ENCODE data around the gene PANK1.

The PANK1 gene

DNA sequence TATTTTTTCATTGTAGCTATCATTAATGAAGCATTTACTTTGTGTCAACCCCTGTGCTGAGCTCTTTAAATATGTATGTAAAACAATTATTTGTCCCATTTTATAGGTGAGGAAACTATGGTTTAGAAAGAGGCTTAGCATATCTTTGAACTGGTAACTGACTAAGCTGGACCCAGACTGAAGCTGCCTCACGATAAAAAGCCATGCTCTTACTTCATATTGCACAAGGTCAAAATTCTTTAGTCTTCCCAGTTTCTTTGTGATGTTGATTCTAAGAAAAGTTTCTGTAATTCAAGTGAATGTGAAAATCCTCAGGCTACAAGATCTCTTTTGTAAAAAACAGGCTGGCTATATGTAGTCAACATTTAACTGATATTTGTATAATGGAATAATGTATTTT lies 63.0 kb downstream of the PANK1 start:
- no peak overlapping the region for H2BK15ac ChIP-seq (ENCODE audit: low read length)
- H3K27ac ChIP-seq (replicated peaks; ENCODE audit: low read length): no peak overlapping the region
- H3K9me3 ChIP-seq (replicated peaks in 1 of 2; ENCODE audit: control insufficient read depth in 2 of 2, insufficient read depth in 1 of 2, low read depth in 1 of 2, low read length in 2 of 2): peaks cover 0 to 1% of the 10 kb centered on the region in 2 donors
- H3K4ac ChIP-seq (ENCODE audit: low read length): no peak overlapping the region
- DNase-seq (ENCODE audit: low spot score): no peak
- H3K4me1 ChIP-seq (ENCODE audit: control insufficient read depth in 2 of 2, insufficient read depth in 1 of 2, low read depth in 1 of 2, low read length in 2 of 2): no peaks in the 10 kb centered on the region
- H2AFZ ChIP-seq (ENCODE audit: low read length): no peak overlapping the region
- H3K27me3 ChIP-seq (ENCODE audit: control insufficient read depth in 3 of 3, insufficient read depth in 3 of 3, low read depth in 1 of 3, low read length in 3 of 3): no peaks in the 10 kb centered on the region
- no peak overlapping the region for H3K18ac ChIP-seq (ENCODE audit: low read length)
- H3K4me2 ChIP-seq (ENCODE audit: insufficient read depth, low read length, poor library complexity, severe bottlenecking): no peak overlapping the region
- no CpG with 5 or more reads among the region's 1 CpG for WGBS, 2 donors (ENCODE audit: extremely low coverage in 2 of 2, insufficient read length in 2 of 2, insufficient replicate concordance in 1 of 2)
- H2BK5ac ChIP-seq (ENCODE audit: low read length): no peak overlapping the region
- H3K36me3 ChIP-seq (replicated peaks in 1 of 2; ENCODE audit: control insufficient read depth in 2 of 2, insufficient read depth in 2 of 2, low read length in 2 of 2): peaks cover 2 to 57% of the 10 kb centered on the region in 2 donors
- H2BK120ac ChIP-seq (ENCODE audit: low read depth, low read length): no peak overlapping the region
- H3K4me3 ChIP-seq (ENCODE audit: low read length in 2 of 2): no peak overlapping the region
- H4K8ac ChIP-seq (ENCODE audit: low read depth, low read length): no peak overlapping the region
- no peak overlapping the region for H3K9ac ChIP-seq (ENCODE audit: low read depth, low read length, poor library complexity)
- no peaks in the 10 kb centered on the region for H3K79me1 ChIP-seq (ENCODE audit: low read depth, low read length)
- H2AK5ac ChIP-seq (ENCODE audit: low read depth, low read length): no peak overlapping the region
- H2BK12ac ChIP-seq (ENCODE audit: low read length): no peak overlapping the region
- no peak overlapping the region for H3K23ac ChIP-seq (ENCODE audit: low read depth, low read length, poor library complexity)
- no peak overlapping the region for H3K14ac ChIP-seq (ENCODE audit: low read length)
- H4K91ac ChIP-seq (ENCODE audit: low read depth, low read length, poor library complexity): no peak overlapping the region

DNA sequence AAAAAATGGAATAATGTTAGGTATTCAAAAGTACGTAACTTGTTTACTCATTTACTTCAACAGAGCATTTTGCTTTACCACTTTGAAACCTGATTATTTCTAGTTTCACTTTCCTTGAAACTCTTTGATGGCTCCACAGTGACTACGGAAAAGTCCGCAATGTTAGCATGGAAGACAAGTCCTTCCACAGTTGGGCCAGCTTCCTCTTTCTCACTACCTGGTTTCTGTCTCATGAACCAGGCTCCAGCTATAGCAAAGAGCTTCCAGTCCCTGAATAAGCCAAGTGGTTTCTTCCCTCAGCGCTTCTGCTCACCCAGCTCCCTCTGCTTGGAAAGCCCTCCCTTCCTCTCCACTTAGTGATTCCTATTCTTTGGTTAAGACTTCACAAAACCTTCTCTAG lies 64.8 kb downstream of the PANK1 start:
- H3K27me3 ChIP-seq (ENCODE audit: control insufficient read depth in 3 of 3, insufficient read depth in 3 of 3, low read depth in 1 of 3, low read length in 3 of 3): no peaks in the 10 kb centered on the region
- no peak overlapping the region for H3K4me2 ChIP-seq (ENCODE audit: insufficient read depth, low read length, poor library complexity, severe bottlenecking)
- no peak overlapping the region for H2AFZ ChIP-seq (ENCODE audit: low read length)
- no peak overlapping the region for H2BK15ac ChIP-seq (ENCODE audit: low read length)
- no peak overlapping the region for H2BK12ac ChIP-seq (ENCODE audit: low read length)
- no peaks in the 10 kb centered on the region for H3K4me1 ChIP-seq (ENCODE audit: control insufficient read depth in 2 of 2, insufficient read depth in 1 of 2, low read depth in 1 of 2, low read length in 2 of 2)
- no peak overlapping the region for H3K4me3 ChIP-seq (ENCODE audit: low read length in 2 of 2)
- no peak overlapping the region for H3K18ac ChIP-seq (ENCODE audit: low read length)
- H2BK5ac ChIP-seq (ENCODE audit: low read length): no peak overlapping the region
- peaks cover 1 to 3% of the 10 kb centered on the region in 2 donors for H3K9me3 ChIP-seq (replicated peaks in 1 of 2; ENCODE audit: control insufficient read depth in 2 of 2, insufficient read depth in 1 of 2, low read depth in 1 of 2, low read length in 2 of 2)
- H4K91ac ChIP-seq (ENCODE audit: low read depth, low read length, poor library complexity): no peak overlapping the region
- H2BK120ac ChIP-seq (ENCODE audit: low read depth, low read length): no peak overlapping the region
- H3K36me3 ChIP-seq (replicated peaks in 1 of 2; ENCODE audit: control insufficient read depth in 2 of 2, insufficient read depth in 2 of 2, low read length in 2 of 2): peaks cover 2 to 41% of the 10 kb centered on the region in 2 donors
- no peak overlapping the region for H2AK5ac ChIP-seq (ENCODE audit: low read depth, low read length)
- DNase-seq (ENCODE audit: low spot score): no peak
- no peaks in the 10 kb centered on the region for H3K79me1 ChIP-seq (ENCODE audit: low read depth, low read length)
- no peak overlapping the region for H3K4ac ChIP-seq (ENCODE audit: low read length)
- no CpG with 5 or more reads among the region's 4 CpGs for WGBS, 2 donors (ENCODE audit: extremely low coverage in 2 of 2, insufficient read length in 2 of 2, insufficient replicate concordance in 1 of 2)
- no peak overlapping the region for H4K8ac ChIP-seq (ENCODE audit: low read depth, low read length)
- no peak overlapping the region for H3K9ac ChIP-seq (ENCODE audit: low read depth, low read length, poor library complexity)
- no peak overlapping the region for H3K23ac ChIP-seq (ENCODE audit: low read depth, low read length, poor library complexity)
- H3K27ac ChIP-seq (replicated peaks; ENCODE audit: low read length): no peak overlapping the region
- no peak overlapping the region for H3K14ac ChIP-seq (ENCODE audit: low read length)

DNA sequence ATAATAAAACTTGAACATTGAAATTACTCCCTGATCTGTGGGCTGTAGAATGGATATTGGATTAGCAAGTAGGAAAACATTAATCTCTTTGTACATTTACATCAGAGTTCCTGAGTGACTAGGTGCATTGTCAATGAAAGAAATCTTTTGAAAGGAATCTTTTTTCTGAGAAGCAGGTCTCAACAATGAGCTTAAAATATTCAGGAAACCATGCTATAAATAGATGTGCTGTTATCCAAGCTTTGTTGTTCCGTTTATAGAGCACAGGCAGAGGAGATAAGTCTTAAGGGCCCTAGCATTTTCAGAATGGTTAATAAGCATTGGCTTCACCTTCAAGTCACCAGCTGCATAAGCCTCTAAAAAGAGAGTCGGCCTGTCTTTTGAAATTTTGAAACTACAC lies 68.3 kb downstream of the PANK1 start:
- H2AFZ ChIP-seq (ENCODE audit: low read length): no peak overlapping the region
- no CpG with 5 or more reads among the region's 2 CpGs for WGBS, 2 donors (ENCODE audit: extremely low coverage in 2 of 2, insufficient read length in 2 of 2, insufficient replicate concordance in 1 of 2)
- no peak overlapping the region for H4K91ac ChIP-seq (ENCODE audit: low read depth, low read length, poor library complexity)
- H2BK12ac ChIP-seq (ENCODE audit: low read length): no peak overlapping the region
- H3K4ac ChIP-seq (ENCODE audit: low read length): no peak overlapping the region
- no peak for DNase-seq (ENCODE audit: low spot score)
- no peaks in the 10 kb centered on the region for H3K79me1 ChIP-seq (ENCODE audit: low read depth, low read length)
- no peak overlapping the region for H3K9ac ChIP-seq (ENCODE audit: low read depth, low read length, poor library complexity)
- H3K4me3 ChIP-seq (ENCODE audit: low read length in 2 of 2): no peak overlapping the region
- no peak overlapping the region for H3K18ac ChIP-seq (ENCODE audit: low read length)
- no peak overlapping the region for H3K27ac ChIP-seq (replicated peaks; ENCODE audit: low read length)
- no peak overlapping the region for H2BK5ac ChIP-seq (ENCODE audit: low read length)
- no peak overlapping the region for H3K23ac ChIP-seq (ENCODE audit: low read depth, low read length, poor library complexity)
- no peaks in the 10 kb centered on the region for H3K4me1 ChIP-seq (ENCODE audit: control insufficient read depth in 2 of 2, insufficient read depth in 1 of 2, low read depth in 1 of 2, low read length in 2 of 2)
- H3K4me2 ChIP-seq (ENCODE audit: insufficient read depth, low read length, poor library complexity, severe bottlenecking): no peak overlapping the region
- no peak overlapping the region for H3K14ac ChIP-seq (ENCODE audit: low read length)
- H3K36me3 ChIP-seq (replicated peaks in 1 of 2; ENCODE audit: control insufficient read depth in 2 of 2, insufficient read depth in 2 of 2, low read length in 2 of 2): peaks cover 0 to 6% of the 10 kb centered on the region in 2 donors
- no peak overlapping the region for H2BK15ac ChIP-seq (ENCODE audit: low read length)
- no peaks in the 10 kb centered on the region for H3K27me3 ChIP-seq (ENCODE audit: control insufficient read depth in 3 of 3, insufficient read depth in 3 of 3, low read depth in 1 of 3, low read length in 3 of 3)
- H3K9me3 ChIP-seq (replicated peaks in 1 of 2; ENCODE audit: control insufficient read depth in 2 of 2, insufficient read depth in 1 of 2, low read depth in 1 of 2, low read length in 2 of 2): peaks cover 1 to 3% of the 10 kb centered on the region in 2 donors
- no peak overlapping the region for H2AK5ac ChIP-seq (ENCODE audit: low read depth, low read length)
- no peak overlapping the region for H2BK120ac ChIP-seq (ENCODE audit: low read depth, low read length)
- no peak overlapping the region for H4K8ac ChIP-seq (ENCODE audit: low read depth, low read length)

DNA sequence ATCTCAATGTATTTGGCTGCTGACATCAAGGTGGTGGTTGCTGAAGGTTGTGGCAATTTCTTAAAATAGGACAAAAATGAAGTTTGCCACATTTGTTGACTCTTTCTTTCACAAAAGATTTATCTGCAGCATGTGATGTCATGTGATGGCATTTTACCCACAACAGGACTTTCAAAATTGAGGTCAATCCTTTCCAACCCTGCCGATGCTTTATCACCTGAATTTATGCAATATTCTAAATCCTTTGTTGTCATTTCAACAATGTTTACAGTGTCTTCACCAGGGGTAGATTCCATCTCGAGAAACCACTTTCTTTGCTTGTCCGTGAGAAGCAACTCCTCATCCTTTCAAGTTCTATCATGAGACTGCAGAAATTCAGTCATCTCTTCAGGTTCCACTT lies 69.0 kb downstream of the PANK1 start:
- Histone ChIP-seq H3K27me3 (ENCODE audit: control insufficient read depth in 3 of 3, insufficient read depth in 3 of 3, low read depth in 1 of 3, low read length in 3 of 3) (no peaks in the 10 kb centered on the region), H3K4me3 (ENCODE audit: low read length in 2 of 2) (no peak overlapping the region), H3K4me2 (ENCODE audit: insufficient read depth, low read length, poor library complexity, severe bottlenecking) (no peak overlapping the region), H3K79me1 (ENCODE audit: low read depth, low read length) (no peaks in the 10 kb centered on the region), H3K36me3 (replicated peaks in 1 of 2; ENCODE audit: control insufficient read depth in 2 of 2, insufficient read depth in 2 of 2, low read length in 2 of 2) (peaks cover 0 to 2% of the 10 kb centered on the region in 2 donors), H3K27ac (replicated peaks; ENCODE audit: low read length) (no peak overlapping the region), H3K4me1 (ENCODE audit: control insufficient read depth in 2 of 2, insufficient read depth in 1 of 2, low read depth in 1 of 2, low read length in 2 of 2) (no peaks in the 10 kb centered on the region), H2BK120ac (ENCODE audit: low read depth, low read length) (no peak overlapping the region), H3K9ac (ENCODE audit: low read depth, low read length, poor library complexity) (no peak overlapping the region), H3K4ac (ENCODE audit: low read length) (no peak overlapping the region), H3K23ac (ENCODE audit: low read depth, low read length, poor library complexity) (no peak overlapping the region), H2BK15ac (ENCODE audit: low read length) (no peak overlapping the region), H4K91ac (ENCODE audit: low read depth, low read length, poor library complexity) (no peak overlapping the region), H2BK5ac (ENCODE audit: low read length) (no peak overlapping the region), H2BK12ac (ENCODE audit: low read length) (no peak overlapping the region), H3K14ac (ENCODE audit: low read length) (no peak overlapping the region), H4K8ac (ENCODE audit: low read depth, low read length) (no peak overlapping the region), H2AFZ (ENCODE audit: low read length) (no peak overlapping the region), H2AK5ac (ENCODE audit: low read depth, low read length) (no peak overlapping the region), H3K18ac (ENCODE audit: low read length) (no peak overlapping the region), H3K9me3 (replicated peaks in 1 of 2; ENCODE audit: control insufficient read depth in 2 of 2, insufficient read depth in 1 of 2, low read depth in 1 of 2, low read length in 2 of 2) (peaks cover 1 to 3% of the 10 kb centered on the region in 2 donors)
- WGBS, 2 donors (ENCODE audit: extremely low coverage in 2 of 2, insufficient read length in 2 of 2, insufficient replicate concordance in 1 of 2): no CpG with 5 or more reads among the region's 3 CpGs
- DNase-seq (ENCODE audit: low spot score): no peak
